ENCODE data around the gene NECAB2. TPM values are rescaled to one million over a fixed set of nuclear protein-coding genes. Genes with fewer than 3 reads are reported as not detected.

The NECAB2 gene
- polyA plus RNA-seq (2011; rRNA removed) (1.1 and 1.3 TPM in 2 replicates), polyA plus RNA-seq (2017; fragmentation: RNase III; extraction: RNeasy Plus Mini Kit Qiagen cat#74134 plus additional on column Dnase treatment) (1.4 to 2.6 TPM (median 2.4 TPM) in 3 replicates), polyA minus RNA-seq (2011; rRNA and poly(A)+ RNA removed) (3.6 and 5.7 TPM in 2 replicates)
- polyA plus RNA-seq (2012; cell fraction: cytosol; rRNA removed), result 8.4 and 10.8 TPM in 2 replicates
- polyA plus RNA-seq (2012; cell fraction: nucleus; rRNA removed), result 32.7 and 36.1 TPM in 2 replicates

DNA sequence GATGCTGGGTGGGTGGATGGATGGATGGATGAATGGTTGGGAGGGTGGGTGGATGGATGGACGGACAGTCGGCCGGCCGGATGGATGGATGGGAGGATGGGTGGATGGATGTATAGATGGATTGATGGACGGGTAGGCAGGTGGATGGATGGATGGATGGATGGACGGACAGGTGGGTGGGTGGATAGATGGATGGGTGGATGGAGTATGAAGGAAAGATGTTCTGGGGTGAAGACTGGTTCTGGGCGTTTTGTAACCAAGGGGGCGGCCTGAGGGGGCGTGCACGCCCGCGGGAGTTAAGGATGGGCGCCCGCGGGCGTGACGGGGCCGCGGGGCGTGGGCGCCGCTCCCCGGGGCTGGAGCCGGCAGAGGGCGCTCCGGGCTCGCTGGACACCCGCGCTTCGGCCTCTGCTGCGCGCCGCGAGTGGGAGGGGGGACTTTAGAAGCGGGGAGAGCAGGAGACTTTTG lies at the start of gene NECAB2:
Gene NECAB2, plus strand, starts transcription at position 407 of the 468 bp plus-strand sequence. CDS start 405 bp downstream, outside the sequence.
- Histone ChIP-seq H3K4me3 (no peak within 1 kb of the TSS), H3K27ac (no peak within 1 kb of the TSS), H3K9me3 (no peaks in the 10 kb centered on the region), H3K4me1 (no peaks in the 10 kb centered on the region), H3K4me2 (no peak within 1 kb of the TSS; the same call in 2 of the 3 replicates)
- peak in 1 of 2 experiments; percentile 41 for DNase-seq (ENCODE audit: low read depth in 1 of 2, low spot score in 1 of 2)
- FAIRE-seq, result no peak
- ATAC-seq, result peak in 1 of 2 experiments; percentile 16; a peak in 3 of 6 replicates
- POLR2A ChIA-PET, result no interaction called here
- CTCF ChIA-PET, result no interaction called here
- 46% methylated on average over 35 of the region's 35 CpGs for WGBS (ENCODE audit: missing lambda C conversion rate)
- TF ChIP-seq NR3C1 (IDR thresholded peaks at IDR 0.05), result no peak
- no peak for TF ChIP-seq ZSCAN20 (CRISPR knock-in tag; IDR thresholded peaks at IDR 0.05)
- no peak for TF ChIP-seq HDAC2 (IDR thresholded peaks at IDR 0.05)
- no peak for TF ChIP-seq FOXS1 (CRISPR knock-in tag; IDR thresholded peaks at IDR 0.05)
- no peak for TF ChIP-seq ZNF302 (CRISPR knock-in tag; IDR thresholded peaks at IDR 0.05)
- TF ChIP-seq HOXB13 (CRISPR knock-in tag; IDR thresholded peaks at IDR 0.05; ENCODE audit: low read depth), result no peak
- TF ChIP-seq, protein P1, sequence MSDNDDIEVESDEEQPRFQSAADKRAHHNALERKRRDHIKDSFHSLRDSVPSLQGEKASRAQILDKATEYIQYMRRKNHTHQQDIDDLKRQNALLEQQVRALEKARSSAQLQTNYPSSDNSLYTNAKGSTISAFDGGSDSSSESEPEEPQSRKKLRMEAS (IDR thresholded peaks at IDR 0.05), result no peak
- TF ChIP-seq RFX5 (IDR thresholded peaks at IDR 0.05), result no peak
- TF ChIP-seq CHD4 (IDR thresholded peaks at IDR 0.05; ENCODE audit: borderline replicate concordance), result no peak
- peak; percentile 45 to 49; a peak in 4 of 5 replicates for TF ChIP-seq RAD21 (conservative IDR thresholded peaks at IDR 0.05 in 1 of 2, IDR thresholded peaks at IDR 0.05 in 1 of 2)
- no peak for TF ChIP-seq NPAS2 (CRISPR knock-in tag; IDR thresholded peaks at IDR 0.05; ENCODE audit: borderline replicate concordance)
- TF ChIP-seq ZFP36 (IDR thresholded peaks at IDR 0.05; ENCODE audit: borderline replicate concordance, partially characterized antibody), result no peak
- TF ChIP-seq EHMT2 (IDR thresholded peaks at IDR 0.05; ENCODE audit: low read depth), result no peak
- TF ChIP-seq PBX3 (IDR thresholded peaks at IDR 0.05), result peak; percentile 14; the same call in 1 of the 2 replicates
- TF ChIP-seq, protein P2, sequence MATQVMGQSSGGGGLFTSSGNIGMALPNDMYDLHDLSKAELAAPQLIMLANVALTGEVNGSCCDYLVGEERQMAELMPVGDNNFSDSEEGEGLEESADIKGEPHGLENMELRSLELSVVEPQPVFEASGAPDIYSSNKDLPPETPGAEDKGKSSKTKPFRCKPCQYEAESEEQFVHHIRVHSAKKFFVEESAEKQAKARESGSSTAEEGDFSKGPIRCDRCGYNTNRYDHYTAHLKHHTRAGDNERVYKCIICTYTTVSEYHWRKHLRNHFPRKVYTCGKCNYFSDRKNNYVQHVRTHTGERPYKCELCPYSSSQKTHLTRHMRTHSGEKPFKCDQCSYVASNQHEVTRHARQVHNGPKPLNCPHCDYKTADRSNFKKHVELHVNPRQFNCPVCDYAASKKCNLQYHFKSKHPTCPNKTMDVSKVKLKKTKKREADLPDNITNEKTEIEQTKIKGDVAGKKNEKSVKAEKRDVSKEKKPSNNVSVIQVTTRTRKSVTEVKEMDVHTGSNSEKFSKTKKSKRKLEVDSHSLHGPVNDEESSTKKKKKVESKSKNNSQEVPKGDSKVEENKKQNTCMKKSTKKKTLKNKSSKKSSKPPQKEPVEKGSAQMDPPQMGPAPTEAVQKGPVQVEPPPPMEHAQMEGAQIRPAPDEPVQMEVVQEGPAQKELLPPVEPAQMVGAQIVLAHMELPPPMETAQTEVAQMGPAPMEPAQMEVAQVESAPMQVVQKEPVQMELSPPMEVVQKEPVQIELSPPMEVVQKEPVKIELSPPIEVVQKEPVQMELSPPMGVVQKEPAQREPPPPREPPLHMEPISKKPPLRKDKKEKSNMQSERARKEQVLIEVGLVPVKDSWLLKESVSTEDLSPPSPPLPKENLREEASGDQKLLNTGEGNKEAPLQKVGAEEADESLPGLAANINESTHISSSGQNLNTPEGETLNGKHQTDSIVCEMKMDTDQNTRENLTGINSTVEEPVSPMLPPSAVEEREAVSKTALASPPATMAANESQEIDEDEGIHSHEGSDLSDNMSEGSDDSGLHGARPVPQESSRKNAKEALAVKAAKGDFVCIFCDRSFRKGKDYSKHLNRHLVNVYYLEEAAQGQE (IDR thresholded peaks at IDR 0.05), result no peak
- TF ChIP-seq JUN (IDR thresholded peaks at IDR 0.05), result no peak
- no peak for TF ChIP-seq NFE2L2 (conservative IDR thresholded peaks at IDR 0.05; ENCODE audit: low read length)
- TF ChIP-seq SMC3 (IDR thresholded peaks at IDR 0.05), result peak; percentile 35; the same call in 1 of the 3 replicates
- TF ChIP-seq, protein P3, sequence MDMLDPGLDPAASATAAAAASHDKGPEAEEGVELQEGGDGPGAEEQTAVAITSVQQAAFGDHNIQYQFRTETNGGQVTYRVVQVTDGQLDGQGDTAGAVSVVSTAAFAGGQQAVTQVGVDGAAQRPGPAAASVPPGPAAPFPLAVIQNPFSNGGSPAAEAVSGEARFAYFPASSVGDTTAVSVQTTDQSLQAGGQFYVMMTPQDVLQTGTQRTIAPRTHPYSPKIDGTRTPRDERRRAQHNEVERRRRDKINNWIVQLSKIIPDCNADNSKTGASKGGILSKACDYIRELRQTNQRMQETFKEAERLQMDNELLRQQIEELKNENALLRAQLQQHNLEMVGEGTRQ (IDR thresholded peaks at IDR 0.05), result no peak
- no peak for TF ChIP-seq SREBF2 (IDR thresholded peaks at IDR 0.05)
- TF ChIP-seq MAFK (IDR thresholded peaks at IDR 0.05; ENCODE audit: partially characterized antibody), result no peak
- no peak for TF ChIP-seq POLR2A (IDR thresholded peaks at IDR 0.05; ENCODE audit: low read length)
- TF ChIP-seq, protein P4, sequence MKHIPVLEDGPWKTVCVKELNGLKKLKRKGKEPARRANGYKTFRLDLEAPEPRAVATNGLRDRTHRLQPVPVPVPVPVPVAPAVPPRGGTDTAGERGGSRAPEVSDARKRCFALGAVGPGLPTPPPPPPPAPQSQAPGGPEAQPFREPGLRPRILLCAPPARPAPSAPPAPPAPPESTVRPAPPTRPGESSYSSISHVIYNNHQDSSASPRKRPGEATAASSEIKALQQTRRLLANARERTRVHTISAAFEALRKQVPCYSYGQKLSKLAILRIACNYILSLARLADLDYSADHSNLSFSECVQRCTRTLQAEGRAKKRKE (CRISPR knock-in tag; IDR thresholded peaks at IDR 0.05; ENCODE audit: low read depth), result no peak
- TF ChIP-seq CEBPB (IDR thresholded peaks at IDR 0.05), result no peak
- no peak for TF ChIP-seq KDM1A (IDR thresholded peaks at IDR 0.05; ENCODE audit: low read depth)
- no peak for TF ChIP-seq JUNB (IDR thresholded peaks at IDR 0.05)
- no peak for TF ChIP-seq HMGXB4 (CRISPR knock-in tag; IDR thresholded peaks at IDR 0.05; ENCODE audit: borderline replicate concordance)
- TF ChIP-seq CBX2 (IDR thresholded peaks at IDR 0.05; ENCODE audit: borderline replicate concordance, low read depth), result no peak
- TF ChIP-seq HOXB5 (CRISPR knock-in tag; IDR thresholded peaks at IDR 0.05), result 0 out of 2 replicates have a peak, but pooled peaks have one; percentile 18
- no peak for TF ChIP-seq CBX8 (IDR thresholded peaks at IDR 0.05)
- no peak for TF ChIP-seq MAZ (IDR thresholded peaks at IDR 0.05; ENCODE audit: borderline replicate concordance, low read depth, low read length)
- TF ChIP-seq HOXA7 (CRISPR knock-in tag; IDR thresholded peaks at IDR 0.05), result no peak
- no peak for TF ChIP-seq ZC3H11A (IDR thresholded peaks at IDR 0.05)

All from A549 (cell line).